H1 (cell line): ENCODE data around the gene PLBD1. TPM values are rescaled to one million over a fixed set of nuclear protein-coding genes. Genes with fewer than 3 reads are reported as not detected.

ENCODE experiments used
- CTCF ChIA-PET: fragments of 300-600 bp; sonication (Branson Sonifier 250); formaldehyde crosslinking; loops from one replicate; lab custom pipeline; 2021; ENCODE audit not compliant: partially characterized antibody; lab: Charles Lee
- POLR2A ChIA-PET: fragments of 300-600 bp; sonication (Branson Sonifier 250); formaldehyde crosslinking; loops from one replicate; lab custom pipeline; 2021; ENCODE audit warnings: inconsistent platforms; ENCODE audit not compliant: partially characterized antibody; lab: Charles Lee
- DNase-seq, 2 experiments: peaks; one replicate each; pipeline versions ENCODE4 v3.0.0 to v3.0.0-alpha.2; 2010 to 2022; ENCODE audit warnings: low spot score in 2 of 2, low read depth in 1 of 2, mixed read lengths in 1 of 2
- FAIRE-seq: peaks from 2 replicates; lab custom pipeline; 2011; peaks lifted over from hg19 to GRCh38; lab: Jason Lieb, UNC
- H2AFZ ChIP-seq: 2 replicates; pipeline ENCODE4 v1.8.1; 2012; ENCODE audit warnings: low read length, inconsistent platforms
- H2AK5ac ChIP-seq: 2 replicates; pipeline ENCODE4 v1.6.1; 2013; ENCODE audit warnings: low read depth, low read length
- H2BK120ac ChIP-seq: replicated peaks from 2 replicates; pipeline ENCODE3; 2013; ENCODE audit warnings: low read depth, low read length, inconsistent platforms
- H2BK12ac ChIP-seq: 2 replicates; pipeline ENCODE4 v1.6.1; 2013; ENCODE audit warnings: low read depth, low read length
- H2BK15ac ChIP-seq: 2 replicates; pipeline ENCODE4 v1.6.1; 2013; ENCODE audit warnings: low read length
- H2BK20ac ChIP-seq: 2 replicates; pipeline ENCODE4 v1.6.1; 2013; ENCODE audit warnings: low read length
- H2BK5ac ChIP-seq: 2 replicates; pipeline ENCODE4 v1.6.1; 2013; ENCODE audit warnings: low read depth, low read length
- H3K14ac ChIP-seq: 2 replicates; pipeline ENCODE4 v1.6.1; 2013; ENCODE audit warnings: inconsistent platforms; ENCODE audit not compliant: insufficient read length
- H3K18ac ChIP-seq: 2 replicates; pipeline ENCODE4 v1.6.1; 2013; ENCODE audit warnings: low read length; ENCODE audit errors: extremely low read depth
- H3K23ac ChIP-seq: 2 replicates; pipeline ENCODE4 v1.6.1; 2013; ENCODE audit warnings: inconsistent platforms; ENCODE audit not compliant: insufficient read length
- H3K23me2 ChIP-seq: 2 replicates; pipeline ENCODE4 v1.6.1; 2013; ENCODE audit warnings: low read depth, low read length
- H3K27ac ChIP-seq: 2 replicates; pipeline ENCODE4 v1.6.1; 2011; ENCODE audit warnings: low read depth, low read length, inconsistent platforms
- H3K27me3 ChIP-seq, 4 experiments: replicated peaks in 1 of 4; 1 replicate in 1 of 4; 2 replicates in 3 of 4; pipeline versions ENCODE4 v1.6.1 to v1.8.1; 2011 to 2013; ENCODE audit warnings: low read length in 3 of 4, mild to moderate bottlenecking in 3 of 4, inconsistent platforms in 2 of 4, mixed read lengths in 2 of 4, moderate library complexity in 1 of 4; ENCODE audit not compliant: control insufficient read depth in 3 of 4, insufficient read depth in 3 of 4; ENCODE audit errors: extremely low read depth in 1 of 4
- H3K36me3 ChIP-seq, 4 experiments: 2 replicates each; pipeline versions ENCODE4 v1.6.1 to v1.8.1; 2011 to 2013; ENCODE audit warnings: mild to moderate bottlenecking in 4 of 4, low read length in 3 of 4, moderate library complexity in 2 of 4, control low read depth in 1 of 4, inconsistent platforms in 1 of 4; ENCODE audit not compliant: insufficient read depth in 4 of 4, control insufficient read depth in 2 of 4
- H3K4ac ChIP-seq: replicated peaks from 2 replicates; pipeline ENCODE3; 2013; ENCODE audit warnings: low read length, low read depth, mixed read lengths, inconsistent platforms; ENCODE audit not compliant: insufficient read length
- H3K4me1 ChIP-seq, 4 experiments: replicated peaks in 1 of 4; 1 replicate in 1 of 4; 2 replicates in 3 of 4; pipeline versions ENCODE4 v1.6.1 to v1.8.1; 2011 to 2013; ENCODE audit warnings: low read length in 3 of 4, inconsistent platforms in 2 of 4, mixed read lengths in 1 of 4; ENCODE audit not compliant: insufficient read depth in 4 of 4, control insufficient read depth in 3 of 4
- H3K4me2 ChIP-seq, 2 experiments: 2 replicates each; pipeline versions ENCODE4 v1.6.1 to v1.8.1; 2011 to 2013; ENCODE audit warnings: low read depth in 2 of 2, low read length in 2 of 2, control low read depth in 1 of 2, inconsistent platforms in 1 of 2, mild to moderate bottlenecking in 1 of 2; ENCODE audit not compliant: insufficient read depth in 1 of 2
- H3K4me3 ChIP-seq, 4 experiments: fragments of 200-600, 300-600 bp in 1 of 4; sonication (generic), shearing (Covaris generic), sonication (Bioruptor Twin) in 1 of 4; 2 replicates each; pipeline versions ENCODE4 v1.5.1 to v1.8.1; 2011 to 2016; ENCODE audit warnings: low read length in 4 of 4, low read depth in 3 of 4, control low read depth in 2 of 4, inconsistent platforms in 2 of 4, mild to moderate bottlenecking in 2 of 4, mixed read lengths in 1 of 4, moderate library complexity in 1 of 4; ENCODE audit not compliant: insufficient read depth in 2 of 4; ENCODE audit errors: extremely low read depth in 1 of 4
- H3K56ac ChIP-seq: replicated peaks from 2 replicates; pipeline ENCODE3; 2013; ENCODE audit warnings: low read depth, mild to moderate bottlenecking, mixed read lengths, low read length, inconsistent platforms; ENCODE audit not compliant: insufficient read length
- H3K79me1 ChIP-seq: 2 replicates; pipeline ENCODE4 v1.6.1; 2013; ENCODE audit warnings: low read depth, low read length, control low read depth
- H3K79me2 ChIP-seq, 2 experiments: 2 replicates each; pipeline versions ENCODE4 v1.6.1 to v1.8.1; 2012 to 2013; ENCODE audit warnings: low read length in 2 of 2, mild to moderate bottlenecking in 2 of 2, inconsistent platforms in 1 of 2; ENCODE audit not compliant: insufficient read depth in 2 of 2, control insufficient read depth in 1 of 2
- H3K9ac ChIP-seq, 4 experiments: replicated peaks in 1 of 4; 1 replicate in 1 of 4; 2 replicates in 3 of 4; pipeline versions ENCODE4 v1.6.1 to v1.8.1; 2011 to 2013; ENCODE audit warnings: low read depth in 3 of 4, low read length in 3 of 4, control low read depth in 2 of 4, mild to moderate bottlenecking in 2 of 4, moderate library complexity in 2 of 4, inconsistent platforms in 1 of 4; ENCODE audit errors: extremely low read depth in 1 of 4
- H3K9me3 ChIP-seq, 2 experiments: 2 replicates each; pipeline versions ENCODE4 v1.6.1 to v1.8.1; 2012 to 2013; ENCODE audit warnings: mild to moderate bottlenecking in 2 of 2, moderate library complexity in 2 of 2, control low read depth in 1 of 2, inconsistent platforms in 1 of 2, low read depth in 1 of 2, low read length in 1 of 2, mixed read lengths in 1 of 2; ENCODE audit not compliant: insufficient read depth in 2 of 2
- H4K20me1 ChIP-seq, 2 experiments: replicated peaks in 1 of 2; 2 replicates each; pipeline versions ENCODE3 to v1.8.1; 2011 to 2013; ENCODE audit warnings: inconsistent platforms in 2 of 2, low read length in 2 of 2, mild to moderate bottlenecking in 1 of 2; ENCODE audit not compliant: insufficient read depth in 2 of 2, control insufficient read depth in 1 of 2
- H4K5ac ChIP-seq: 2 replicates; pipeline ENCODE4 v1.6.1; 2013; ENCODE audit warnings: low read length, low read depth, mixed read lengths, inconsistent platforms; ENCODE audit not compliant: insufficient read length
- H4K8ac ChIP-seq: 2 replicates; pipeline ENCODE4 v1.8.0; 2013; ENCODE audit warnings: mild to moderate bottlenecking, moderate library complexity, low read length, inconsistent platforms; ENCODE audit not compliant: insufficient read depth; ENCODE audit errors: extremely low read depth
- H4K91ac ChIP-seq: replicated peaks from 2 replicates; pipeline ENCODE3; 2013; ENCODE audit warnings: low read length, mixed read lengths, inconsistent platforms; ENCODE audit not compliant: insufficient read length
- CHD2 ChIP-seq: IDR thresholded peaks from 2 replicates; pipeline ENCODE4 v1.6.1; 2012; ENCODE audit warnings: low read length, improper control_type of control experiment
- SP1 ChIP-seq: IDR thresholded peaks from 2 replicates; pipeline ENCODE4 v1.6.1; 2011; ENCODE audit warnings: low read depth, low read length
- ZNF274 ChIP-seq: IDR thresholded peaks from 2 replicates; pipeline ENCODE4 v1.7.0; 2012; ENCODE audit warnings: low read length, borderline replicate concordance; ENCODE audit errors: extremely low read depth
- polyA plus RNA-seq, 7 experiments: library from polyadenylated mRNA; depleted of rRNA in 3 of 7; stranded (reverse) in 5 of 7; unstranded in 2 of 7; fragments of >200 nt in 5 of 7; fragments of 200-250 nt in 2 of 7; gene quantifications; 1 replicate in 5 of 7; 2 replicates in 1 of 7; 4 replicates in 1 of 7; pipeline versions ENCODE4 v1.2.1 to v1.2.3, GENCODE V29; 2011 to 2013; ENCODE audit warnings: missing spikeins in 2 of 7, mixed read lengths in 2 of 7
- total RNA-seq: library from RNA; stranded (reverse); fragmentation: NEBNext Ultra II Directional; extraction: Animal tissue kit (Norgen Biotek cat#: 25700); gene quantifications from 2 replicates; pipeline ENCODE4 v1.2.1, GENCODE V29; 2021

The PLBD1 gene
- total and polyA plus RNA-seq, 2 of the 8 experiments (the other 6 are each of a cell fraction or from before 2014, with no cell fraction given) = 6.3 to 12.3 TPM

DNA sequence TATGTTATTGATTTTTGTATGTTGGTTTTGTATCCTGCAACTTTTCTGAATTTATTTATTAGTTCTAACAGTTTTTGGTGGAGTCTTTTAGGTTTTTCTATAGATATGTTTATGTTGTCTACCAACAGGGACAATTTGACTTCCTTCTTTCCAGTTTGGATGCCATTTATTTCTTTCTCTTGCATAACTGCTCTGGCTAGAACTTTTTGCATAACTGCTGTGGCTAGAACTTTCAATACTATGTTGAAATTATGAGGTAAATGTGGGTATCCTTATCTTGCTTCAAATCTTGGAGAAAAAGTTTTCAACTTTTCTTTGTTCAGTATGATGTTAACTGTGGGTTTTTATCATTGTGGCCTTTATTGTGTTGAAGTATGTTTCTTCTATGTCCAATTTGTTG is 39.9 kb upstream of the PLBD1 start:
- no peak overlapping the region for H3K4me3 ChIP-seq
- 0 out of 4 replicates have a peak, but pooled peaks cover 0 to 14% of the 10 kb centered on the region in 2 experiments for H3K9me3 ChIP-seq
- no peak overlapping the region for H4K91ac ChIP-seq
- no peak overlapping the region for H3K4ac ChIP-seq
- TF ChIP-seq SP1 = no peak
- no peak for TF ChIP-seq ZNF274
- no peak for TF ChIP-seq CHD2
- no peaks in the 10 kb centered on the region for H3K79me1 ChIP-seq
- H3K4me2 ChIP-seq = no peak overlapping the region
- no peak overlapping the region for H4K8ac ChIP-seq
- H4K5ac ChIP-seq = no peak overlapping the region
- H3K36me3 ChIP-seq = no peaks in the 10 kb centered on the region; a peak in 1 of 8 replicates
- H3K23ac ChIP-seq = no peak overlapping the region
- no peak overlapping the region for H2BK120ac ChIP-seq
- ChIA-PET CTCF (interaction anchor here (1.9 kb wide), 1 partner anchor 94 kb away, joined by 4 read pairs; no protein-coding TSS in a partner anchor), POLR2A (no interaction called here)
- H2BK12ac ChIP-seq = no peak overlapping the region
- H3K9ac ChIP-seq = no peak overlapping the region
- H3K4me1 ChIP-seq = peaks cover 0 to 3% (median 0%) of the 10 kb centered on the region in 4 experiments; a peak in 1 of 7 replicates
- no peak overlapping the region for H3K14ac ChIP-seq
- H3K56ac ChIP-seq = no peak overlapping the region
- FAIRE-seq (no peak), DNase-seq (no peak)
- H2BK5ac ChIP-seq = no peak overlapping the region
- H3K27ac ChIP-seq = no peak overlapping the region
- H3K27me3 ChIP-seq = no peaks in the 10 kb centered on the region
- no peaks in the 10 kb centered on the region for H4K20me1 ChIP-seq
- no peak overlapping the region for H2AK5ac ChIP-seq
- no peaks in the 10 kb centered on the region; the same call in 1 of the 2 replicates for H3K23me2 ChIP-seq
- no peak overlapping the region for H2BK15ac ChIP-seq
- H2AFZ ChIP-seq = no peak overlapping the region
- no peaks in the 10 kb centered on the region for H3K79me2 ChIP-seq
- no peak overlapping the region for H3K18ac ChIP-seq
- no peak overlapping the region for H2BK20ac ChIP-seq
